ENCODE results near the gene FGB.

GRCh38 chr4:154519214-154519613 lies 43.6 kb upstream of the FGB start:
- TF ChIP-seq CTCF (IDR thresholded peaks at IDR 0.05; ENCODE audit: low read length) (no peak), EZH2 (IDR thresholded peaks at IDR 0.05; ENCODE audit: borderline replicate concordance, low read length) (no peak)

All from OCI-LY1 (cell line).